ENCODE results near the gene ULK4. TPM values are rescaled to one million over a fixed set of nuclear protein-coding genes. Genes with fewer than 3 reads are reported as not detected.
"Not testable (repeated sequence)": the region's sequence is repeated elsewhere in the genome, so short reads cannot be mapped to it uniquely, and the experiment has no call there.

The ULK4 gene
- total RNA-seq, 1 experiment from 2014 or later = 8.7 TPM

GRCh38 chr3:41650406-41650805, 311.5 kb downstream of the ULK4 start:
- Histone ChIP-seq H3F3A (ENCODE audit: insufficient read depth, low read depth) (no peaks in the 10 kb centered on the region), H2AFZ (no peak overlapping the region), H3K9me2 (ENCODE audit: insufficient read depth) (no peaks in the 10 kb centered on the region), H3K9me3 (ENCODE audit: insufficient read depth, low read depth) (no peaks in the 10 kb centered on the region), H3K4me3 (no peak overlapping the region), H3K79me2 (ENCODE audit: low read depth) (no peaks in the 10 kb centered on the region), H3K4me1 (replicated peaks; ENCODE audit: insufficient read depth) (no peaks in the 10 kb centered on the region), H3K36me3 (ENCODE audit: low read depth) (no peaks in the 10 kb centered on the region), H3K27ac (no peak overlapping the region), H3K4me2 (no peak overlapping the region), H4K20me1 (ENCODE audit: insufficient read depth) (no peaks in the 10 kb centered on the region), H3K27me3 (ENCODE audit: insufficient read depth, low read depth) (no peaks in the 10 kb centered on the region)
- POLR2A ChIA-PET (ENCODE audit: unreplicated experiment) = interaction anchor here (0.6 kb wide), 1 partner anchor 10 kb away, joined by 7 read pairs; no protein-coding TSS in a partner anchor
- intact Hi-C loops (cut with micrococcal nuclease; ENCODE audit: unreplicated experiment) = no loop called here
- CTCF ChIA-PET = no interaction called here
- no peak for DNase-seq
- no TSS peak for BruUV-seq (replicated peaks)
- no peak for TF ChIP-seq EZH2 (IDR thresholded peaks at IDR 0.05; ENCODE audit: low read depth)

- DNase-seq = no peak
- TF ChIP-seq EZH2 (IDR thresholded peaks at IDR 0.05; ENCODE audit: low read depth) (no peak), CTCF (conservative IDR thresholded peaks at IDR 0.05) (no peak)
- H3K79me2 ChIP-seq (ENCODE audit: low read depth) = no peaks in the 10 kb centered on the region
- H2AFZ ChIP-seq = no peak overlapping the region
- H3K27ac ChIP-seq = no peak overlapping the region
- H3K4me1 ChIP-seq (replicated peaks; ENCODE audit: insufficient read depth) = no peaks in the 10 kb centered on the region
- no TSS peak for BruUV-seq (replicated peaks)
- H3K9me2 ChIP-seq (ENCODE audit: insufficient read depth) = no peaks in the 10 kb centered on the region
- H4K20me1 ChIP-seq (ENCODE audit: insufficient read depth) = no peaks in the 10 kb centered on the region
- H3K27me3 ChIP-seq (ENCODE audit: insufficient read depth, low read depth) = no peaks in the 10 kb centered on the region
- ChIA-PET POLR2A (ENCODE audit: unreplicated experiment) (no interaction called here), CTCF (no interaction called here)
- no peak overlapping the region for H3K4me2 ChIP-seq
- no peaks in the 10 kb centered on the region for H3K36me3 ChIP-seq (ENCODE audit: low read depth)
- no peaks in the 10 kb centered on the region for H3F3A ChIP-seq (ENCODE audit: insufficient read depth, low read depth)
- intact Hi-C loops (cut with micrococcal nuclease; ENCODE audit: unreplicated experiment) = no loop called here
- no peak overlapping the region for H3K4me3 ChIP-seq
- no peaks in the 10 kb centered on the region for H3K9me3 ChIP-seq (ENCODE audit: insufficient read depth, low read depth)
These were observed 312.7 kb downstream of the ULK4 start for GRCh38 chr3:41649129-41649739.

GRCh38 chr3:41647730-41648129, 314.2 kb downstream of the ULK4 start:
- DNase-seq; H3K27ac ChIP-seq; H3K9me2 ChIP-seq (ENCODE audit: insufficient read depth); intact Hi-C loops (cut with micrococcal nuclease; ENCODE audit: unreplicated experiment); H3K4me1 ChIP-seq (replicated peaks; ENCODE audit: insufficient read depth); H3K4me2 ChIP-seq; H3K4me3 ChIP-seq; H3K27me3 ChIP-seq (ENCODE audit: insufficient read depth, low read depth); POLR2A ChIA-PET (ENCODE audit: unreplicated experiment); BruUV-seq (replicated peaks); H3K9me3 ChIP-seq (ENCODE audit: insufficient read depth, low read depth); H3K79me2 ChIP-seq (ENCODE audit: low read depth); H3K36me3 ChIP-seq (ENCODE audit: low read depth); H3F3A ChIP-seq (ENCODE audit: insufficient read depth, low read depth); H4K20me1 ChIP-seq (ENCODE audit: insufficient read depth); H2AFZ ChIP-seq; CTCF ChIA-PET: not testable (repeated sequence)

- TF ChIP-seq EZH2 (IDR thresholded peaks at IDR 0.05; ENCODE audit: low read depth) (no peak), CTCF (conservative IDR thresholded peaks at IDR 0.05) (no peak)
These were observed 321.8 kb downstream of the ULK4 start for GRCh38 chr3:41640076-41640475.

More at GRCh38 chr3:41640076-41640475, 321.8 kb downstream of the ULK4 start:
- no peaks in the 10 kb centered on the region for H3K79me2 ChIP-seq (ENCODE audit: low read depth)
- H3K9me3 ChIP-seq (ENCODE audit: insufficient read depth, low read depth) = no peaks in the 10 kb centered on the region
- H3K9me2 ChIP-seq (ENCODE audit: insufficient read depth) = no peaks in the 10 kb centered on the region
- no peak overlapping the region for H3K4me2 ChIP-seq
- no peaks in the 10 kb centered on the region for H3F3A ChIP-seq (ENCODE audit: insufficient read depth, low read depth)
- no TSS peak for BruUV-seq (replicated peaks)
- no peak overlapping the region for H3K4me3 ChIP-seq
- H3K27me3 ChIP-seq (ENCODE audit: insufficient read depth, low read depth) = no peaks in the 10 kb centered on the region
- H3K36me3 ChIP-seq (ENCODE audit: low read depth) = no peaks in the 10 kb centered on the region
- ChIA-PET CTCF (no interaction called here), POLR2A (ENCODE audit: unreplicated experiment) (interaction anchor here (0.6 to 0.7 kb wide), 2 partner anchors 10 to 132 kb away, joined by 3 to 7 read pairs; no protein-coding TSS in a partner anchor)
- H4K20me1 ChIP-seq (ENCODE audit: insufficient read depth) = no peaks in the 10 kb centered on the region
- no peaks in the 10 kb centered on the region for H3K4me1 ChIP-seq (replicated peaks; ENCODE audit: insufficient read depth)
- intact Hi-C loops (cut with micrococcal nuclease; ENCODE audit: unreplicated experiment) = no loop called here
- no peak overlapping the region for H3K27ac ChIP-seq
- no peak overlapping the region for H2AFZ ChIP-seq
- no peak for DNase-seq
